K562 (cell line): ENCODE results near the gene NAV2. TPM values are rescaled to one million over a fixed set of nuclear protein-coding genes. Genes with fewer than 3 reads are reported as not detected.

Experiments
- ATAC-seq: fragments of 200-7000 bp; cut with Tn5 transposase; 3 replicates; pipeline ENCODE4 v1.9.1; 2020; ENCODE audit warnings: moderate library complexity
- BruUV-seq: library from RNA; stranded (reverse); fragments of 400-500 nt; replicated peaks from 2 replicates; lab custom pipeline; 2021; lab: Mats Ljungman, UMichigan
- CTCF ChIA-PET: fragments of 300-600 bp; formaldehyde crosslinking; extraction: SDS; loops from one replicate; lab custom pipeline; 2021; ENCODE audit warnings: low intra/inter-chr PET ratio; lab: Yijun Ruan, JAX
- POLR2A ChIA-PET: fragments of 300-600, 350-650 bp; sonication (Branson Sonifier 250); formaldehyde crosslinking; extraction: SDS; loops from one replicate; lab custom pipeline; 2021; ENCODE audit warnings: antibody characterized with exemption, inconsistent platforms; lab: Yijun Ruan, JAX
- DNase-seq, 4 experiments: peaks; one replicate each; pipeline versions ENCODE4 v3.0.0 to v3.0.0-alpha.2; 2011 to 2018; ENCODE audit warnings: low spot score in 3 of 4, mixed read lengths in 3 of 4; ENCODE audit errors: extremely low read depth in 1 of 4
- FAIRE-seq: peaks from 2 replicates; lab custom pipeline; 2011; peaks lifted over from hg19 to GRCh38; lab: Jason Lieb, UNC
- H2AFZ ChIP-seq: 2 replicates; pipeline ENCODE4 v1.6.0; 2011; ENCODE audit warnings: low read depth, low read length, control low read depth, inconsistent platforms
- H3K27ac ChIP-seq: fragments of 200-600 bp; 3 replicates; pipeline ENCODE4 v1.8.0; 2011; ENCODE audit warnings: low read depth, mild to moderate bottlenecking, control low read depth, inconsistent platforms, low read length, moderate library complexity, mixed read lengths; ENCODE audit errors: extremely low read depth
- H3K27me3 ChIP-seq, 2 experiments: fragments of 300-600 bp in 1 of 2; 2 replicates in 1 of 2; 3 replicates in 1 of 2; pipeline versions ENCODE4 v1.6.0 to v1.8.0; 2011; ENCODE audit warnings: inconsistent platforms in 2 of 2, low read length in 2 of 2, mild to moderate bottlenecking in 1 of 2, mixed read lengths in 1 of 2, moderate library complexity in 1 of 2; ENCODE audit not compliant: control insufficient read depth in 2 of 2, insufficient read depth in 2 of 2
- H3K36me3 ChIP-seq: fragments of 300-600 bp; 3 replicates; pipeline ENCODE4 v1.8.0; 2011; ENCODE audit warnings: mild to moderate bottlenecking, low read length, inconsistent platforms; ENCODE audit not compliant: control insufficient read depth, insufficient read depth
- H3K4me1 ChIP-seq, 2 experiments: fragments of 200-600 bp in 1 of 2; replicated peaks in 1 of 2; 2 replicates in 1 of 2; 3 replicates in 1 of 2; pipeline versions ENCODE4 v1.5.1 to v1.8.0; 2011; ENCODE audit warnings: inconsistent platforms in 2 of 2, low read length in 2 of 2, mild to moderate bottlenecking in 1 of 2, mixed read lengths in 1 of 2, moderate library complexity in 1 of 2; ENCODE audit not compliant: control insufficient read depth in 2 of 2, insufficient read depth in 2 of 2
- H3K4me2 ChIP-seq: 2 replicates; pipeline ENCODE4 v1.6.1; 2011; ENCODE audit warnings: low read length, control low read depth, inconsistent platforms, mixed read lengths; ENCODE audit not compliant: insufficient read depth
- H3K4me3 ChIP-seq: fragments of 200-600 bp; sonication (generic), shearing (Covaris generic); 2 replicates; pipeline ENCODE4 v1.5.1; 2016; ENCODE audit warnings: control low read depth, inconsistent platforms
- H3K79me2 ChIP-seq: fragments of 200-600 bp; 3 replicates; pipeline ENCODE4 v1.8.0; 2011; ENCODE audit warnings: low read length, inconsistent platforms; ENCODE audit not compliant: control insufficient read depth, insufficient read depth
- H3K9ac ChIP-seq, 2 experiments: 2 replicates each; pipeline versions ENCODE4 v1.6.0 to v1.6.1; 2011; ENCODE audit warnings: low read depth in 2 of 2, low read length in 2 of 2, control low read depth in 1 of 2, inconsistent platforms in 1 of 2, mild to moderate bottlenecking in 1 of 2, mixed read lengths in 1 of 2; ENCODE audit not compliant: insufficient read depth in 1 of 2
- H3K9me1 ChIP-seq: one replicate; pipeline ENCODE4 v1.6.0; 2011; ENCODE audit warnings: inconsistent platforms, mild to moderate bottlenecking, low read length, moderate library complexity; ENCODE audit not compliant: control insufficient read depth, insufficient read depth
- H3K9me3 ChIP-seq: replicated peaks from 2 replicates; pipeline ENCODE4 v1.5.1; 2011; ENCODE audit warnings: low read depth, low read length, inconsistent platforms; ENCODE audit not compliant: control insufficient read depth, insufficient read depth
- H4K20me1 ChIP-seq: replicated peaks from 2 replicates; pipeline ENCODE4 v1.6.1; 2011; ENCODE audit warnings: low read length, inconsistent platforms, mixed read lengths; ENCODE audit not compliant: control insufficient read depth, insufficient read depth
- ARID1B ChIP-seq: fragments of 450-650 bp; IDR thresholded peaks from 2 replicates; pipeline ENCODE4 v1.6.1; 2016; ENCODE audit warnings: antibody characterized with exemption, mild to moderate bottlenecking, inconsistent platforms
- L3MBTL2 ChIP-seq: fragments of 450-650 bp; IDR thresholded peaks from 2 replicates; pipeline ENCODE4 v1.6.1; 2016; ENCODE audit warnings: mild to moderate bottlenecking, moderate library complexity
- MAFG ChIP-seq: fragments of 450-650 bp; conservative IDR thresholded peaks from 2 replicates; pipeline ENCODE4 v1.6.1; 2016; ENCODE audit warnings: missing genetic modification characterization, missing compliant biosample characterization
- MTA2 ChIP-seq: fragments of 450-650 bp; IDR thresholded peaks from 2 replicates; pipeline ENCODE4 v1.6.1; 2016; ENCODE audit warnings: low read depth
- PHF20 ChIP-seq: fragments of 450-650 bp; IDR thresholded peaks from 2 replicates; pipeline ENCODE4 v1.6.1; 2018; ENCODE audit not compliant: partially characterized antibody
- RAD21 ChIP-seq, 2 experiments: fragments of 250-450 bp in 1 of 2; fragments of 450-650 bp in 1 of 2; sonication (Bioruptor Pico) in 1 of 2; formaldehyde crosslinking in 1 of 2; IDR thresholded peaks in 1 of 2; conservative IDR thresholded peaks in 1 of 2; 2 replicates each; pipeline versions ENCODE4 v1.4.0 to v1.8.0; 2020 to 2022; ENCODE audit warnings: mild to moderate bottlenecking in 2 of 2, moderate library complexity in 1 of 2
- RBM25 ChIP-seq: fragments of 200-400 bp; formaldehyde crosslinking; IDR thresholded peaks from 2 replicates; pipeline ENCODE4 v1.6.1; 2018; ENCODE audit warnings: low read length, low read depth, moderate library complexity; ENCODE audit not compliant: severe bottlenecking
- RREB1 ChIP-seq: fragments of 250-450 bp; sonication (Bioruptor Pico); IDR thresholded peaks from 2 replicates; pipeline ENCODE4 v1.4.0; 2020
- TCF3 ChIP-seq: sonication (generic); formaldehyde crosslinking; IDR thresholded peaks from 2 replicates; pipeline ENCODE4 v1.4.0; 2020; ENCODE audit warnings: mild to moderate bottlenecking, missing genetic modification reagents
- WHSC1 ChIP-seq: IDR thresholded peaks from one replicate; pipeline ENCODE4 v1.6.1; 2012; ENCODE audit warnings: low read length, control low read depth, inconsistent platforms
- ZNF699 ChIP-seq: fragments of 250-450 bp; sonication (Bioruptor Pico); IDR thresholded peaks from 2 replicates; pipeline ENCODE4 v1.8.0; 2021; ENCODE audit warnings: mild to moderate bottlenecking, moderate library complexity; ENCODE audit not compliant: insufficient replicate concordance
- WGBS: fragments of 100-300 bp; shearing (Covaris generic); methylation state at CpG from one replicate; pipeline ENCODE4 v1.1.6; 2016; ENCODE audit warnings: low coverage, mixed read lengths; ENCODE audit not compliant: insufficient coverage; ENCODE audit errors: missing lambda C conversion rate; 5-methylcytosine and 5-hydroxymethylcytosine counted together
- in situ Hi-C: fragments of 300-500 bp; cut with MboI; formaldehyde crosslinking; loops from 4 replicates; pipeline ENCODE4 v1.15.0; 2018; ENCODE audit warnings: inconsistent platforms, mixed read lengths
- intact Hi-C: fragments of 100-400 bp; cut with micrococcal nuclease; formaldehyde crosslinking; loops from 2 replicates; pipeline ENCODE4 v1.14.2; 2022
- polyA plus RNA-seq, 8 experiments: library from polyadenylated mRNA; depleted of rRNA in 4 of 8; stranded (reverse) in 5 of 8; unstranded in 3 of 8; fragments of >200 nt; fragmentation: Nextera tagmentation in 2 of 8; fragmentation: Illumina TruSeq in 1 of 8; extraction: Ambion mirVana in 2 of 8; extraction: Trizol in 1 of 8; gene quantifications; 2 replicates each; pipeline versions ENCODE4 v1.2.1 to v1.2.3, GENCODE V29; 2011 to 2014; ENCODE audit warnings: inconsistent platforms in 1 of 8, missing spikeins in 1 of 8
- total RNA-seq, 7 experiments: library from RNA; depleted of rRNA in 6 of 7; stranded (reverse); fragments of >200 nt in 6 of 7; fragmentation: Illumina TruSeq in 2 of 7; extraction: Trizol in 2 of 7; gene quantifications; 2 replicates each; pipeline versions ENCODE4 v1.2.1 to v1.2.3, GENCODE V29; 2011 to 2021; ENCODE audit warnings: low replicate concordance in 1 of 7
- TF ChIP-seq, protein P1 (sequence below): fragments of 450-650 bp; IDR thresholded peaks from 2 replicates; pipeline ENCODE4 v1.6.1; 2016; ENCODE audit warnings: low read depth, mild to moderate bottlenecking, moderate library complexity
- TF ChIP-seq, protein P2 (sequence below): sonication (generic); formaldehyde crosslinking; IDR thresholded peaks from 2 replicates; pipeline ENCODE4 v1.5.0; 2020; ENCODE audit warnings: missing genetic modification reagents

Gene NAV2
- total and polyA plus RNA-seq, 9 of the 15 experiments (the other 6 are each of a cell fraction or from before 2014, with no cell fraction given) = 0.03 to 0.35 (median 0.05) TPM

GRCh38 chr11:19974886-19975285 is 262.2 kb downstream of the NAV2 start (continued):
- TF ChIP-seq, protein P1, sequence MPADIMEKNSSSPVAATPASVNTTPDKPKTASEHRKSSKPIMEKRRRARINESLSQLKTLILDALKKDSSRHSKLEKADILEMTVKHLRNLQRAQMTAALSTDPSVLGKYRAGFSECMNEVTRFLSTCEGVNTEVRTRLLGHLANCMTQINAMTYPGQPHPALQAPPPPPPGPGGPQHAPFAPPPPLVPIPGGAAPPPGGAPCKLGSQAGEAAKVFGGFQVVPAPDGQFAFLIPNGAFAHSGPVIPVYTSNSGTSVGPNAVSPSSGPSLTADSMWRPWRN = peak; percentile 53; the same call in 1 of the 2 replicates
- TF ChIP-seq RAD21 (CRISPR knock-in tag; conservative IDR thresholded peaks at IDR 0.05 in 1 of 2, IDR thresholded peaks at IDR 0.05 in 1 of 2) (peak in 1 of 2 experiments; percentile 42; a peak in 2 of 4 replicates), TCF3 (CRISPR knock-in tag) (peak; percentile 94), MTA2 (peak; percentile 83), ARID1B (peak; percentile 95), WHSC1 (no peak), PHF20 (peak; percentile 55)
- TF ChIP-seq, all 486 proteins: peak for 60

GRCh38 chr11:19975414-19975990 is 262.9 kb downstream of the NAV2 start:
- peak overlapping the region; percentile 48; the same call in 1 of the 2 replicates for H3K4me2 ChIP-seq
- BruUV-seq = no TSS peak
- H3K4me3 ChIP-seq = no peak overlapping the region
- ATAC-seq = peak; percentile 63
- FAIRE-seq = peak; percentile 59
- intact Hi-C loops (loop anchor here (5.0 kb wide), 1 partner anchor 107 kb away; no protein-coding TSS in a partner anchor), in situ Hi-C loops (no loop called here)
- H3K9ac ChIP-seq = peak overlapping the region; percentile 10 to 36; a peak in 1 of 4 replicates
- H3K27me3 ChIP-seq = no peaks in the 10 kb centered on the region
- H2AFZ ChIP-seq = peak overlapping the region; percentile 71
- ChIA-PET POLR2A (interaction anchor here (0.8 to 1.7 kb wide), 3 partner anchors 10 to 115 kb away, joined by 4 to 6 read pairs (median 6); no protein-coding TSS in a partner anchor), CTCF (no interaction called here)
- H3K4me1 ChIP-seq = peaks cover 25 to 89% of the 10 kb centered on the region in 2 experiments
- H3K9me1 ChIP-seq = no peaks in the 10 kb centered on the region
- peak in 2 of 4 experiments; percentile 57 to 64 for DNase-seq
- no peaks in the 10 kb centered on the region for H3K79me2 ChIP-seq
- peak overlapping the region; percentile 63 for H3K27ac ChIP-seq
- 33% methylated on average over 6 of the region's 7 CpGs for WGBS
- no peaks in the 10 kb centered on the region for H4K20me1 ChIP-seq
- H3K36me3 ChIP-seq = no peaks in the 10 kb centered on the region
- no peaks in the 10 kb centered on the region for H3K9me3 ChIP-seq
- TF ChIP-seq L3MBTL2 (peak; percentile 76), RBM25 (no peak), RREB1 (CRISPR knock-in tag) (no peak), MAFG (tag) (peak; percentile 42; the same call in 1 of the 2 replicates), ZNF699 (CRISPR knock-in tag) (no peak)
- TF ChIP-seq, protein P2, sequence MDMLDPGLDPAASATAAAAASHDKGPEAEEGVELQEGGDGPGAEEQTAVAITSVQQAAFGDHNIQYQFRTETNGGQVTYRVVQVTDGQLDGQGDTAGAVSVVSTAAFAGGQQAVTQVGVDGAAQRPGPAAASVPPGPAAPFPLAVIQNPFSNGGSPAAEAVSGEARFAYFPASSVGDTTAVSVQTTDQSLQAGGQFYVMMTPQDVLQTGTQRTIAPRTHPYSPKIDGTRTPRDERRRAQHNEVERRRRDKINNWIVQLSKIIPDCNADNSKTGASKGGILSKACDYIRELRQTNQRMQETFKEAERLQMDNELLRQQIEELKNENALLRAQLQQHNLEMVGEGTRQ = peak; percentile 72
